ENCODE measurements around the gene ANKMY2.

DNA sequence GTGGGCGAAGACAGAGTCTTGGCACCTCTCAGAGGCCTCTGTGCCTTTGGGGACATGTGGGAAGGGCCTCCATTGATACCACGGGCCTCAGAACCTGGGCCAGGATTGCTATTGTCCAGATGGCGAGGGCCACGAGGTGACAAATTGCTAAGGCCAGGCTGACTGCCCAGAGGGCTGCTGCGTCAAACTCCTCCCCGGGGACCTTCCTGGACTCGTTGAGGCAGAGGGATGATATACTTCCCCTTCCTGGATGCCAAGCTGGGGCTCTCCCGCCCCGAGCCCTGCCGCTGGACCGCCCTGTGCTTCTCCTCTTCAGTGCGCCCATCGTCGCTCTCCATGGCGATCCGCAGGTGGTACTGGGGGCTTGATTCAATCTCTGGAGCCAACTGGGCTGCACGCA, 60.0 kb downstream of the ANKMY2 start:
- TF ChIP-seq CTCF (IDR thresholded peaks at IDR 0.05) (no peak), EZH2 (IDR thresholded peaks at IDR 0.05) (no peak)
